SU-DHL-6 (cell line): Measurements from ENCODE around the gene GIMAP5.

Experiments used
- H2AFZ ChIP-seq: fragments of 200-600 bp; sonication (generic); 2 replicates; pipeline ENCODE4 v1.6.1; 2014; ENCODE audit warnings: low read depth, mild to moderate bottlenecking, moderate library complexity, mixed read lengths, antibody characterized with exemption, low read length; ENCODE audit not compliant: severe bottlenecking
- H3F3A ChIP-seq: fragments of 200-600 bp; shearing (Covaris generic); 2 replicates; pipeline ENCODE4 v1.6.0; 2016; ENCODE audit warnings: antibody characterized with exemption, mild to moderate bottlenecking; ENCODE audit not compliant: insufficient read depth
- H3K27ac ChIP-seq: fragments of 200-600 bp; sonication (generic); 2 replicates; pipeline ENCODE4 v1.5.1; 2016; ENCODE audit warnings: low read depth, mild to moderate bottlenecking, low read length, moderate library complexity, mixed read lengths
- H3K27me3 ChIP-seq: fragments of 200-600 bp; sonication (generic), shearing (Covaris generic); 2 replicates; pipeline ENCODE4 v1.6.0; 2014; ENCODE audit warnings: mild to moderate bottlenecking, low read length
- H3K36me3 ChIP-seq: fragments of 200-600 bp; sonication (generic); 2 replicates; pipeline ENCODE4 v1.6.1; 2014; ENCODE audit warnings: mild to moderate bottlenecking, low read length, mixed read lengths
- H3K4me2 ChIP-seq: fragments of 300-600, 200-600 bp; shearing (Covaris generic), sonication (generic); 2 replicates; pipeline ENCODE4 v1.6.0; 2014; ENCODE audit warnings: low read length, low read depth, mild to moderate bottlenecking; ENCODE audit not compliant: poor library complexity, severe bottlenecking
- H3K4me3 ChIP-seq: fragments of 200-600 bp; sonication (generic); 2 replicates; pipeline ENCODE4 v1.5.1; 2014; ENCODE audit warnings: antibody characterized with exemption, low read length, mild to moderate bottlenecking, mixed read lengths; ENCODE audit not compliant: insufficient read depth, poor library complexity, severe bottlenecking
- H3K79me2 ChIP-seq: fragments of 200-600 bp; sonication (generic); 2 replicates; pipeline ENCODE4 v1.6.1; 2014; ENCODE audit warnings: mild to moderate bottlenecking, low read length, moderate library complexity; ENCODE audit not compliant: insufficient read depth
- H3K9ac ChIP-seq: fragments of 200-600 bp; sonication (generic); 2 replicates; pipeline ENCODE4 v1.7.0; 2014; ENCODE audit warnings: mild to moderate bottlenecking, low read length
- H3K9me2 ChIP-seq: fragments of 200-600 bp; sonication (generic); replicated peaks from 2 replicates; pipeline ENCODE4 v1.6.1; 2014; ENCODE audit warnings: low read length; ENCODE audit not compliant: insufficient read depth
- H3K9me3 ChIP-seq: fragments of 200-600 bp; sonication (generic); 2 replicates; pipeline ENCODE4 v1.6.1; 2014; ENCODE audit warnings: low read length, mixed read lengths; ENCODE audit not compliant: insufficient read depth
- H4K20me1 ChIP-seq: fragments of 200-600 bp; sonication (generic); 2 replicates; pipeline ENCODE4 v1.6.1; 2014; ENCODE audit warnings: low read depth, mild to moderate bottlenecking, antibody characterized with exemption, low read length, moderate library complexity, mixed read lengths
- EZH2phosphoT487 ChIP-seq: fragments of 200-600 bp; sonication (generic), shearing (Covaris generic); conservative IDR thresholded peaks from 2 replicates; pipeline ENCODE4 v1.6.1; 2018; ENCODE audit warnings: mild to moderate bottlenecking, antibody characterized with exemption, low read length, moderate library complexity, mixed read lengths
- TF ChIP-seq, protein P1 (sequence below): fragments of 200-600 bp; sonication (generic); IDR thresholded peaks from one replicate; pipeline ENCODE4 v1.5.1; 2017; ENCODE audit warnings: antibody characterized with exemption, mild to moderate bottlenecking, low read length, moderate library complexity; ENCODE audit not compliant: insufficient read depth, poor library complexity, severe bottlenecking

Gene GIMAP5

GRCh38 chr7:150716939-150717338, 20.3 kb upstream of the GIMAP5 start:
- Histone ChIP-seq H3K4me3 (no peak overlapping the region), H2AFZ (no peak overlapping the region), H3K27ac (no peak overlapping the region), H3K9me2 (no peaks in the 10 kb centered on the region), H3K9me3 (no peaks in the 10 kb centered on the region), H3K9ac (no peak overlapping the region), H3K27me3 (no peaks in the 10 kb centered on the region), H3K4me2 (no peak overlapping the region), H4K20me1 (no peaks in the 10 kb centered on the region), H3K36me3 (no peaks in the 10 kb centered on the region), H3K79me2 (no peaks in the 10 kb centered on the region), H3F3A (no peaks in the 10 kb centered on the region)
- TF ChIP-seq, protein P1, sequence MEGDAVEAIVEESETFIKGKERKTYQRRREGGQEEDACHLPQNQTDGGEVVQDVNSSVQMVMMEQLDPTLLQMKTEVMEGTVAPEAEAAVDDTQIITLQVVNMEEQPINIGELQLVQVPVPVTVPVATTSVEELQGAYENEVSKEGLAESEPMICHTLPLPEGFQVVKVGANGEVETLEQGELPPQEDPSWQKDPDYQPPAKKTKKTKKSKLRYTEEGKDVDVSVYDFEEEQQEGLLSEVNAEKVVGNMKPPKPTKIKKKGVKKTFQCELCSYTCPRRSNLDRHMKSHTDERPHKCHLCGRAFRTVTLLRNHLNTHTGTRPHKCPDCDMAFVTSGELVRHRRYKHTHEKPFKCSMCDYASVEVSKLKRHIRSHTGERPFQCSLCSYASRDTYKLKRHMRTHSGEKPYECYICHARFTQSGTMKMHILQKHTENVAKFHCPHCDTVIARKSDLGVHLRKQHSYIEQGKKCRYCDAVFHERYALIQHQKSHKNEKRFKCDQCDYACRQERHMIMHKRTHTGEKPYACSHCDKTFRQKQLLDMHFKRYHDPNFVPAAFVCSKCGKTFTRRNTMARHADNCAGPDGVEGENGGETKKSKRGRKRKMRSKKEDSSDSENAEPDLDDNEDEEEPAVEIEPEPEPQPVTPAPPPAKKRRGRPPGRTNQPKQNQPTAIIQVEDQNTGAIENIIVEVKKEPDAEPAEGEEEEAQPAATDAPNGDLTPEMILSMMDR = no peak
- TF ChIP-seq EZH2phosphoT487 = no peak

DNA sequence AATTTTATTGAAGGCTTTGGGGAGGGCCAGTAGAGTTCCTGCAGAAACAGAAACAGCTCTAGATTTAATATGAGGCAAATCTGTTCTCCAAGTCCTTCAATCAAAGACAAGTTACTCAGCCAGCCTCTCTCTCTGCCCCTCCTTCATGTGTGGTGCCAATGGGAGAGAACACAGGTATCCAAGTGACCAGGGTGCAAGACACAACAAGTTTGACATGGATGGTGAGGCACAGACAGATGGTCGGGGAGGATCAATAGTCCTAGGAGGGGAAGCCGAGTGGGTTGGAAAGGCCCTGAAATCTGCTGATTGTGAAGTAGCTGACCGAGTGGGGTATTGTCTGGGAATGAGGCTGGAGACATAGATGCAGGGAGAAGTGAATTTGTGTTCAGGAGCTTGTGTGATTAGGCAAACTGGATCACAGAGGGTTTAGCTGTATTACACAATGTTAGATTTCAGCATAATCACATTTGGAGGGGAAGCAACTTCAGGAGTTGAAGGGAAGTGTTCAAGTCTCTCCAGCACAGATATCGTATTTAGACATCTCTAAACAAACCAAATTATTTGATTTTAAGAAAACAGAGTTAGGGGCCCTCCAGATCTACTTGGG, 19.3 kb upstream of the GIMAP5 start:
- Histone ChIP-seq H3K9me2 (no peaks in the 10 kb centered on the region), H3F3A (no peaks in the 10 kb centered on the region), H3K4me3 (no peak overlapping the region), H3K27me3 (no peaks in the 10 kb centered on the region), H4K20me1 (no peaks in the 10 kb centered on the region), H3K36me3 (no peaks in the 10 kb centered on the region), H3K4me2 (no peak overlapping the region), H3K9ac (no peak overlapping the region), H3K79me2 (no peaks in the 10 kb centered on the region), H2AFZ (no peak overlapping the region), H3K9me3 (no peaks in the 10 kb centered on the region), H3K27ac (no peak overlapping the region)
- TF ChIP-seq, protein P1 = no peak
- no peak for TF ChIP-seq EZH2phosphoT487

DNA sequence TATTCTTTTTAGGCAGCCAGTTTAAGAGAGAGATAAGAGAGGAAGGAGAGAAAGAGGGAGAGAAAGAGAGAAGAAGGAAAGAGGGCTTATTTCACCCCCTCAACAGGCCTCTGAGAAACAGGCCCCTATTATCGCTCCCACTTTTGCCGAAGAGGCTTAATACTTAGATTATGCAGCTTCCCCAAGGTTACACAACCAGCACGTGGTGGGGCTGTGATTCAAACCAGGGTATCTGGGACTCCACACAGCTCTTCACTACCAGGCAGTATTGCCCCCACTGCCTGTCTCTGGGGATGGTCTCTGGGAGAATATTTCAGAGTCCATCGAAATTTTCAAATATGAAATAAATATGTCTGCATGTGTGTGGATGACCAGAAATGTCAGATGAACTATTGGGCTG, 17.8 kb upstream of the GIMAP5 start:
- no peak overlapping the region for H3K9ac ChIP-seq
- no peak overlapping the region for H3K4me3 ChIP-seq
- no peak overlapping the region for H2AFZ ChIP-seq
- H3K36me3 ChIP-seq = no peaks in the 10 kb centered on the region
- no peaks in the 10 kb centered on the region for H3K9me3 ChIP-seq
- no peaks in the 10 kb centered on the region for H3K79me2 ChIP-seq
- no peaks in the 10 kb centered on the region for H3F3A ChIP-seq
- H3K4me2 ChIP-seq = no peak overlapping the region
- H3K27me3 ChIP-seq = no peaks in the 10 kb centered on the region
- no peaks in the 10 kb centered on the region for H3K9me2 ChIP-seq
- no peaks in the 10 kb centered on the region for H4K20me1 ChIP-seq
- no peak for TF ChIP-seq EZH2phosphoT487
- TF ChIP-seq, protein P1 = no peak
- no peak overlapping the region for H3K27ac ChIP-seq
